Activated CD4-positive, alpha-beta memory T cell treated with anti-CD3 and anti-CD28 coated beads, Interleukin-2, amount 10 ng/mL, durations not matched to agents 7 days and 5 days (primary cell): Measurements from ENCODE around the gene PRRT1. TPM values are rescaled to one million over a fixed set of nuclear protein-coding genes. Genes with fewer than 3 reads are reported as not detected.
"Not testable (repeated sequence)": the region's sequence is repeated elsewhere in the genome, so short reads cannot be mapped to it uniquely, and the experiment has no call there.

Experiments
- CTCF ChIA-PET: fragments of 350-600 bp; sonication (Branson Sonifier 250); formaldehyde crosslinking; loops from one replicate; lab custom pipeline; 2021; ENCODE audit warnings: antibody characterized with exemption, inconsistent platforms; lab: Charles Lee
- POLR2A ChIA-PET: fragments of 350-600 bp; sonication (Branson Sonifier 250); formaldehyde crosslinking; loops from one replicate; lab custom pipeline; 2021; ENCODE audit warnings: antibody characterized with exemption; lab: Charles Lee
- DNase-seq: peaks from one replicate; pipeline ENCODE4 v3.0.0-alpha.2; 2020
- H3K27ac Mint-ChIP-seq: one replicate; pipeline ENCODE4 v1.8.0; 2021; ENCODE audit warnings: mild to moderate bottlenecking, mixed read lengths
- H3K27me3 Mint-ChIP-seq: one replicate; pipeline ENCODE4 v1.8.0; 2021; ENCODE audit warnings: mixed read lengths
- H3K36me3 Mint-ChIP-seq: one replicate; pipeline ENCODE4 v1.8.0; 2021; ENCODE audit warnings: low read depth, mixed read lengths
- H3K4me1 Mint-ChIP-seq: one replicate; pipeline ENCODE4 v1.8.0; 2021; ENCODE audit warnings: mixed read lengths
- H3K4me3 Mint-ChIP-seq: one replicate; pipeline ENCODE4 v1.8.0; 2021; ENCODE audit warnings: mild to moderate bottlenecking, mixed read lengths
- H3K9me3 Mint-ChIP-seq: one replicate; pipeline ENCODE4 v1.8.0; 2021; ENCODE audit warnings: mixed read lengths
- total RNA-seq, 2 experiments: library from RNA; stranded (reverse); gene quantifications; one replicate each; pipeline ENCODE4 v1.2.3, GENCODE V29; 2021

PRRT1 gene
- total RNA-seq, 2 experiments from 2014 or later = 0.13 to 0.28 TPM

GRCh38 chr6:32108727-32109113 is 43.0 kb downstream of the PRRT1 start:
- POLR2A ChIA-PET = interaction anchor here (1.1 to 1.9 kb wide), 3 partner anchors 12 to 84 kb away, joined by 3 to 7 read pairs (median 3); partner anchors contain the start of genes FKBPL and GPSM3
- no peak for DNase-seq
- Mint-ChIP-seq H3K4me1 (no peaks in the 10 kb centered on the region), H3K36me3 (peaks cover 13% of the 10 kb centered on the region), H3K4me3 (no peak overlapping the region), H3K9me3 (no peaks in the 10 kb centered on the region), H3K27ac (no peak overlapping the region), H3K27me3 (peaks cover 29% of the 10 kb centered on the region)
- CTCF ChIA-PET = no interaction called here

GRCh38 chr6:32108094-32108627 is 43.6 kb downstream of the PRRT1 start:
- no peaks in the 10 kb centered on the region for H3K9me3 Mint-ChIP-seq
- no peaks in the 10 kb centered on the region for H3K4me1 Mint-ChIP-seq
- no peak overlapping the region for H3K27ac Mint-ChIP-seq
- ChIA-PET CTCF (no interaction called here), POLR2A (interaction anchor here (1.2 to 1.6 kb wide), 3 partner anchors 8 to 84 kb away, joined by 3 read pairs; partner anchors contain the start of gene GPSM3)
- peaks cover 13% of the 10 kb centered on the region for H3K36me3 Mint-ChIP-seq
- H3K27me3 Mint-ChIP-seq = peaks cover 31% of the 10 kb centered on the region
- no peak overlapping the region for H3K4me3 Mint-ChIP-seq
- no peak for DNase-seq

- CTCF ChIA-PET = no interaction called here
- Mint-ChIP-seq H3K27ac (no peak overlapping the region), H3K4me1 (no peaks in the 10 kb centered on the region), H3K4me3 (no peak overlapping the region), H3K36me3 (peaks cover 10% of the 10 kb centered on the region), H3K9me3 (no peaks in the 10 kb centered on the region), H3K27me3 (peaks cover 31% of the 10 kb centered on the region)
- no peak for DNase-seq
- POLR2A ChIA-PET = interaction anchor here (1.2 to 1.6 kb wide), 2 partner anchors 9 to 11 kb away, joined by 3 read pairs; no protein-coding TSS in a partner anchor
Measured at GRCh38 chr6:32107406-32107805, 44.3 kb downstream of the PRRT1 start.

- H3K36me3 Mint-ChIP-seq = no peaks in the 10 kb centered on the region
- no peaks in the 10 kb centered on the region for H3K4me1 Mint-ChIP-seq
- ChIA-PET POLR2A (no interaction called here), CTCF (no interaction called here)
- no peak for DNase-seq
- H3K27ac Mint-ChIP-seq = no peak overlapping the region
- H3K4me3 Mint-ChIP-seq = no peak overlapping the region
- H3K27me3 Mint-ChIP-seq = peaks cover 31% of the 10 kb centered on the region
- no peaks in the 10 kb centered on the region for H3K9me3 Mint-ChIP-seq
Measured at GRCh38 chr6:32105433-32105832, 46.3 kb downstream of the PRRT1 start.

- H3K27me3 Mint-ChIP-seq = peaks cover 28% of the 10 kb centered on the region
- CTCF ChIA-PET = interaction anchor here (1.6 kb wide), 1 partner anchor 16 kb away, joined by 4 read pairs; no protein-coding TSS in a partner anchor
Measured at GRCh38 chr6:32102255-32102654, 49.5 kb downstream of the PRRT1 start.

GRCh38 chr6:32100251-32100650 is 51.5 kb downstream of the PRRT1 start:
- POLR2A ChIA-PET = not testable (repeated sequence)
- CTCF ChIA-PET = interaction anchor here (0.6 kb wide), 1 partner anchor 31 kb away, joined by 5 read pairs; no protein-coding TSS in a partner anchor

More at GRCh38 chr6:32102255-32102654, 49.5 kb downstream of the PRRT1 start:
- POLR2A ChIA-PET = no interaction called here
- no peaks in the 10 kb centered on the region for H3K9me3 Mint-ChIP-seq
- no peaks in the 10 kb centered on the region for H3K36me3 Mint-ChIP-seq
- H3K4me1 Mint-ChIP-seq = no peaks in the 10 kb centered on the region
- H3K4me3 Mint-ChIP-seq = no peak overlapping the region
- DNase-seq = no peak
- H3K27ac Mint-ChIP-seq = no peak overlapping the region

More at GRCh38 chr6:32100251-32100650, 51.5 kb downstream of the PRRT1 start:
- not testable (repeated sequence) for H3K4me3 Mint-ChIP-seq, H3K4me1 Mint-ChIP-seq, H3K36me3 Mint-ChIP-seq, H3K9me3 Mint-ChIP-seq, H3K27ac Mint-ChIP-seq, DNase-seq
- peaks cover 45% of the 10 kb centered on the region for H3K27me3 Mint-ChIP-seq

Other genes with a start within 250 kb of the PRRT1 start
- gene ZBTB12, start 249.9 kb downstream of the PRRT1 start, total RNA-seq = 1 to 10 TPM in 1 of 2 experiments, under 1 TPM in 1; 0.98 to 1.1 TPM
- 1 to 10 TPM in 1 of 2 experiments, under 1 TPM in 1; 0.45 to 1.0 TPM for gene C2, start 224.2 kb downstream of the PRRT1 start, total RNA-seq
- under 1 TPM; 0.58 to 0.60 TPM for gene CFB, start 205.8 kb downstream of the PRRT1 start, total RNA-seq
- 10 to 100 TPM; 69.6 to 70.6 TPM for gene NELFE, start 193.0 kb downstream of the PRRT1 start, total RNA-seq
- gene SKIC2, start 192.8 kb downstream of the PRRT1 start, total RNA-seq = 10 to 100 TPM; 69.4 to 74.2 TPM
- 10 to 100 TPM; 16.7 to 17.5 TPM for gene DXO, start 179.8 kb downstream of the PRRT1 start, total RNA-seq
- 1 to 10 TPM; 3.3 to 5.7 TPM for gene C4A, start 169.9 kb downstream of the PRRT1 start, total RNA-seq
- 1 to 10 TPM; 3.4 to 5.0 TPM for gene C4B, start 137.1 kb downstream of the PRRT1 start, total RNA-seq
- gene CYP21A2, start 113.5 kb downstream of the PRRT1 start, total RNA-seq = under 1 TPM in 1 of 2 experiments, not detected in 1; 0.23 TPM
- gene TNXB, start 42.6 kb downstream of the PRRT1 start, total RNA-seq = 1 to 10 TPM; 5.7 to 6.4 TPM
- gene ATF6B, start 23.7 kb downstream of the PRRT1 start, total RNA-seq = 100 to 1,000 TPM; 142 to 147 TPM
- gene FKBPL, start 21.7 kb downstream of the PRRT1 start, total RNA-seq = 1 to 10 TPM; 7.6 to 8.6 TPM
- 1 to 10 TPM; 8.3 to 9.4 TPM for gene PPT2, start 2.2 kb upstream of the PRRT1 start, total RNA-seq
- 1 to 10 TPM; 5.1 to 5.2 TPM for gene EGFL8, start 12.7 kb upstream of the PRRT1 start, total RNA-seq
- gene AGPAT1, start 24.1 kb upstream of the PRRT1 start, total RNA-seq = 10 to 100 TPM; 42.7 to 43.1 TPM
- gene RNF5, start 26.5 kb upstream of the PRRT1 start, total RNA-seq = 10 to 100 TPM; 44.0 to 45.4 TPM
- 10 to 100 TPM; 27.6 to 29.4 TPM for gene AGER, start 32.3 kb upstream of the PRRT1 start, total RNA-seq
- gene PBX2, start 38.3 kb upstream of the PRRT1 start, total RNA-seq = 10 to 100 TPM; 69.4 to 73.1 TPM
- 100 to 1,000 TPM; 287 to 289 TPM for gene GPSM3, start 40.7 kb upstream of the PRRT1 start, total RNA-seq
- under 1 TPM; 0.15 to 0.60 TPM for gene NOTCH4, start 72.1 kb upstream of the PRRT1 start, total RNA-seq
- gene TSBP1, start 220.0 kb upstream of the PRRT1 start, total RNA-seq = not detected